Measurements from ENCODE around the gene SIGLEC14. TPM values are rescaled to one million over a fixed set of nuclear protein-coding genes. Genes with fewer than 3 reads are reported as not detected.

The SIGLEC14 gene
- total and polyA plus RNA-seq, 2 donors (not counting 3 experiments of a cell fraction or from before 2014, with no cell fraction given): 0.10 TPM; not detected in 1

- Histone ChIP-seq H3K4me3 (replicated peaks in 1 of 3; ENCODE audit: insufficient read depth in 1 of 3, low read depth in 1 of 3, low read length in 3 of 3) (no peak overlapping the region), H3K79me2 (ENCODE audit: control insufficient read depth, insufficient read depth, low read length) (no peaks in the 10 kb centered on the region), H3K36me3 (ENCODE audit: control insufficient read depth in 2 of 2, extremely low read depth in 1 of 2, insufficient read depth in 2 of 2, low read length in 2 of 2) (no peaks in the 10 kb centered on the region), H4K20me1 (replicated peaks; ENCODE audit: control insufficient read depth, extremely low read depth, insufficient read depth, low read length) (no peaks in the 10 kb centered on the region), H3K4me2 (ENCODE audit: insufficient read depth, low read length) (no peak overlapping the region), H3K9me1 (replicated peaks; ENCODE audit: control insufficient read depth, extremely low read depth, insufficient read depth, low read length) (no peaks in the 10 kb centered on the region), H3K9me3 (replicated peaks; ENCODE audit: control insufficient read depth, insufficient read depth, low read length) (no peaks in the 10 kb centered on the region), H3K4me1 (ENCODE audit: control insufficient read depth, extremely low read depth, insufficient read depth, low read length) (peaks cover 2% of the 10 kb centered on the region), H3K27me3 (ENCODE audit: control insufficient read depth in 2 of 2, insufficient read depth in 2 of 2, low read length in 2 of 2) (no peaks in the 10 kb centered on the region), H2AFZ (ENCODE audit: low read depth, low read length) (no peak overlapping the region), H3K9ac (replicated peaks; ENCODE audit: extremely low read depth, insufficient read depth, low read length) (no peak overlapping the region), H3K27ac (ENCODE audit: insufficient read depth, low read depth, low read length) (no peak overlapping the region)
- CTCF ChIA-PET: interaction anchor here (1.0 to 2.0 kb wide), 4 partner anchors 9 to 230 kb away, joined by 3 to 6 read pairs (median 4); no protein-coding TSS in a partner anchor
- TF ChIP-seq POLR2AphosphoS5 (IDR thresholded peaks at IDR 0.05; ENCODE audit: insufficient read depth, low read depth, low read length) (no peak), FOS (IDR thresholded peaks at IDR 0.05; ENCODE audit: borderline replicate concordance, insufficient read depth, low read length) (no peak), CTCF (IDR thresholded peaks at IDR 0.05; ENCODE audit: extremely low read depth in 1 of 2, insufficient read depth in 1 of 2, low read depth in 1 of 2, low read length in 2 of 2) (no peak), JUN (IDR thresholded peaks at IDR 0.05; ENCODE audit: borderline replicate concordance, insufficient read depth, insufficient read length, low read depth) (no peak)
- BruUV-seq (replicated peaks): no TSS peak
- FAIRE-seq (no peak), DNase-seq (ENCODE audit: low read depth, low spot score) (no peak)
- intact Hi-C loops (cut with micrococcal nuclease) (no loop called here), dilution Hi-C loops (cut with MboI; ENCODE audit: extremely low pct_ligation_motif_present, low sequenced_read_pairs) (no loop called here)
- POLR2A ChIA-PET: no interaction called here
These were observed 5.6 kb upstream of the SIGLEC14 start for GRCh38 chr19:51652266-51652665.

GRCh38 chr19:51651216-51651846 lies 4.7 kb upstream of the SIGLEC14 start:
- no peak overlapping the region for H3K27ac ChIP-seq (ENCODE audit: insufficient read depth, low read depth, low read length)
- H3K9me1 ChIP-seq (replicated peaks; ENCODE audit: control insufficient read depth, extremely low read depth, insufficient read depth, low read length): no peaks in the 10 kb centered on the region
- H3K9ac ChIP-seq (replicated peaks; ENCODE audit: extremely low read depth, insufficient read depth, low read length): no peak overlapping the region
- BruUV-seq (replicated peaks): no TSS peak
- H2AFZ ChIP-seq (ENCODE audit: low read depth, low read length): no peak overlapping the region
- no peaks in the 10 kb centered on the region for H3K27me3 ChIP-seq (ENCODE audit: control insufficient read depth in 2 of 2, insufficient read depth in 2 of 2, low read length in 2 of 2)
- H3K36me3 ChIP-seq (ENCODE audit: control insufficient read depth in 2 of 2, extremely low read depth in 1 of 2, insufficient read depth in 2 of 2, low read length in 2 of 2): no peaks in the 10 kb centered on the region
- H3K4me2 ChIP-seq (ENCODE audit: insufficient read depth, low read length): no peak overlapping the region
- TF ChIP-seq POLR2A (IDR thresholded peaks at IDR 0.05; ENCODE audit: low read depth, low read length): no peak
- TF ChIP-seq POLR2AphosphoS5 (IDR thresholded peaks at IDR 0.05; ENCODE audit: insufficient read depth, low read depth, low read length): no peak
- TF ChIP-seq EZH2 (IDR thresholded peaks at IDR 0.05; ENCODE audit: borderline replicate concordance, low read depth, low read length, severe bottlenecking): no peak
- TF ChIP-seq GATA2 (IDR thresholded peaks at IDR 0.05; ENCODE audit: insufficient read depth, insufficient read length, low read depth, low read length): no peak
- H3K4me1 ChIP-seq (ENCODE audit: control insufficient read depth, extremely low read depth, insufficient read depth, low read length): no peaks in the 10 kb centered on the region
- no peak for DNase-seq (ENCODE audit: low read depth, low spot score)
- H3K9me3 ChIP-seq (replicated peaks; ENCODE audit: control insufficient read depth, insufficient read depth, low read length): no peaks in the 10 kb centered on the region
- no peak for FAIRE-seq
- H4K20me1 ChIP-seq (replicated peaks; ENCODE audit: control insufficient read depth, extremely low read depth, insufficient read depth, low read length): no peaks in the 10 kb centered on the region
- intact Hi-C loops (cut with micrococcal nuclease) (no loop called here), dilution Hi-C loops (cut with MboI; ENCODE audit: extremely low pct_ligation_motif_present, low sequenced_read_pairs) (no loop called here)
- H3K79me2 ChIP-seq (ENCODE audit: control insufficient read depth, insufficient read depth, low read length): no peaks in the 10 kb centered on the region
- POLR2A ChIA-PET: no interaction called here
- CTCF ChIA-PET: interaction anchor here (2.0 kb wide), 1 partner anchor 10 kb away, joined by 6 read pairs; no protein-coding TSS in a partner anchor
- H3K4me3 ChIP-seq (replicated peaks in 1 of 3; ENCODE audit: insufficient read depth in 1 of 3, low read depth in 1 of 3, low read length in 3 of 3): no peak overlapping the region
